Mesenchymal stem cell (in vitro differentiated cells and primary cell): ENCODE data around the gene PADI3. TPM values are rescaled to one million over a fixed set of nuclear protein-coding genes. Genes with fewer than 3 reads are reported as not detected.

Source experiments
- small RNA-seq: library from polyadenylated mRNA; stranded (forward); fragments of <200 nt; extraction: miRNeasy Mini kit (QIAGEN cat#:217004); gene quantifications from one replicate; pipeline ENCODE3, GENCODE V24; 2013; ENCODE audit warnings: low read depth

PADI3 gene

Small RNA genes lying within 50 kb of the gene (small RNA-seq; reads per million reads assigned to genes)
- not detected for gene MIR3972
